Hepatocyte (in vitro differentiated cells): Measurements from ENCODE around the gene SGMS1.

Experiments used
- CTCF ChIP-seq: fragments of 200-600 bp; sonication (generic); IDR thresholded peaks from 2 replicates; pipeline ENCODE4 v1.5.1; 2016; ENCODE audit warnings: antibody characterized with exemption, mild to moderate bottlenecking; ENCODE audit not compliant: poor library complexity
- EZH2 ChIP-seq: fragments of 200-600 bp; sonication (generic); IDR thresholded peaks from 2 replicates; pipeline ENCODE4 v1.6.1; 2016; ENCODE audit warnings: antibody characterized with exemption, mild to moderate bottlenecking, borderline replicate concordance
- EZH2phosphoT487 ChIP-seq: fragments of 200-600 bp; sonication (generic); IDR thresholded peaks from one replicate; pipeline ENCODE4 v1.6.1; 2018; ENCODE audit warnings: antibody characterized with exemption, mild to moderate bottlenecking, low read depth, moderate library complexity; ENCODE audit not compliant: unreplicated experiment, severe bottlenecking

GRCh38 chr10:50511492-50512213 is 112.1 kb downstream of the SGMS1 start:
- TF ChIP-seq CTCF (no peak), EZH2 (no peak), EZH2phosphoT487 (no peak)
